Spleen (tissue), 11 donors: ENCODE results near the gene RYR3. TPM values are rescaled to one million over a fixed set of nuclear protein-coding genes. Genes with fewer than 3 reads are reported as not detected.

Source experiments
- DNase-seq: peaks from one replicate; pipeline ENCODE4 v3.0.0-alpha.2; 2020
- H3K27ac ChIP-seq, 8 donors: fragments of 200-600 bp; sonication (generic) in 7 of 8; 1 replicate in 4 of 8; 2 replicates in 4 of 8; pipeline versions ENCODE4 v1.5.0 to v1.8.0; 2016 to 2021; ENCODE audit warnings: inconsistent platforms in 4 of 8, mild to moderate bottlenecking in 4 of 8, moderate library complexity in 1 of 8
- H3K27me3 ChIP-seq, 7 donors: fragments of 200-600 bp; sonication (generic) in 6 of 7; replicated peaks in 1 of 7; 1 replicate in 4 of 7; 2 replicates in 3 of 7; pipeline versions ENCODE4 v1.5.0 to v1.8.0; 2016 to 2021; ENCODE audit warnings: inconsistent platforms in 3 of 7, mild to moderate bottlenecking in 1 of 7
- H3K36me3 ChIP-seq, 6 donors: fragments of 200-600 bp; sonication (generic) in 5 of 6; 1 replicate in 4 of 6; 2 replicates in 2 of 6; pipeline versions ENCODE4 v1.5.0 to v1.8.0; 2016 to 2021; ENCODE audit warnings: inconsistent platforms in 2 of 6
- H3K4me1 ChIP-seq, 6 donors: fragments of 200-600 bp; sonication (generic) in 5 of 6; 1 replicate in 3 of 6; 2 replicates in 3 of 6; pipeline versions ENCODE4 v1.5.0 to v1.8.0; 2016 to 2021; ENCODE audit warnings: inconsistent platforms in 3 of 6
- H3K4me3 ChIP-seq, 8 donors: fragments of 200-600 bp; sonication (generic) in 7 of 8; 1 replicate in 4 of 8; 2 replicates in 4 of 8; pipeline versions ENCODE4 v1.5.0 to v1.8.0; 2016 to 2021; ENCODE audit warnings: inconsistent platforms in 4 of 8, mild to moderate bottlenecking in 4 of 8, moderate library complexity in 2 of 8
- H3K9me3 ChIP-seq, 8 donors: fragments of 200-600 bp; sonication (generic) in 7 of 8; 1 replicate in 4 of 8; 2 replicates in 4 of 8; pipeline versions ENCODE4 v1.5.0 to v1.8.0; 2016 to 2021; ENCODE audit warnings: inconsistent platforms in 4 of 8
- CTCF ChIP-seq, 11 experiments: fragments of 200-600 bp in 7 of 11; fragments of 450-650 bp in 4 of 11; sonication (generic) in 4 of 11; IDR thresholded peaks in 8 of 11; conservative IDR thresholded peaks in 3 of 11; 1 replicate in 7 of 11; 2 replicates in 4 of 11; pipeline versions ENCODE4 v1.4.0 to v1.8.0; 2016 to 2021; ENCODE audit warnings: antibody characterized with exemption in 11 of 11, inconsistent platforms in 4 of 11, mild to moderate bottlenecking in 1 of 11
- POLR2A ChIP-seq, 3 donors: fragments of 450-650 bp; IDR thresholded peaks; one replicate each; pipeline ENCODE4 v1.5.1; 2017; ENCODE audit warnings: antibody characterized with exemption in 3 of 3, mild to moderate bottlenecking in 1 of 3
- POLR2AphosphoS5 ChIP-seq, 3 donors: sonication (generic); formaldehyde crosslinking; IDR thresholded peaks; one replicate each; pipeline ENCODE4 v1.5.1; 2017; ENCODE audit warnings: antibody characterized with exemption in 3 of 3
- WGBS, 5 donors: extraction: QIAGEN DNeasy Blood & Tissue Kit in 3 of 5; methylation state at CpG; one replicate each; pipeline versions ENCODE4 v1.1.5 to v1.1.7; 2013 to 2018; 5-methylcytosine and 5-hydroxymethylcytosine counted together
- intact Hi-C: fragments of 100-400 bp; cut with DNase I; formaldehyde crosslinking; loops from one replicate; pipeline ENCODE4 v1.15.0; 2023; ENCODE audit warnings: low total_unique reads
- polyA plus RNA-seq, 3 donors: library from polyadenylated mRNA; stranded (reverse); fragments of 200-250 nt; gene quantifications; one replicate each; pipeline ENCODE4 v1.2.1, GENCODE V29; 2013
- total RNA-seq, 7 donors: library from RNA; depleted of rRNA in 3 of 7; stranded (reverse); fragments of >200 nt in 3 of 7; fragmentation: NEBNext Ultra II Directional in 4 of 7; extraction: Animal tissue kit (Norgen Biotek cat#: 25700) in 4 of 7; gene quantifications; one replicate each; pipeline versions ENCODE4 v1.1.0 to v1.2.1, GENCODE V29; 2016 to 2021
- donor health status: healthy with polysubstance abuse.
- donor health status: DM: no; HTN: no; CAD: no; lungs with moderate emphysema.
- donor health status: DM: no; HTN: no; CAD: no.
- donor health status: Bipolar disorder and iron deficiency.
- donor health status: healthy.
- donor health status: DM: no; HTN: no; CAD: no.
- donor health status: DM: yes; HTN: yes; CAD: no.

RYR3 gene
- total and polyA plus RNA-seq, 10 donors, result 0.11 to 5.9 (median 1.3) TPM

DNA sequence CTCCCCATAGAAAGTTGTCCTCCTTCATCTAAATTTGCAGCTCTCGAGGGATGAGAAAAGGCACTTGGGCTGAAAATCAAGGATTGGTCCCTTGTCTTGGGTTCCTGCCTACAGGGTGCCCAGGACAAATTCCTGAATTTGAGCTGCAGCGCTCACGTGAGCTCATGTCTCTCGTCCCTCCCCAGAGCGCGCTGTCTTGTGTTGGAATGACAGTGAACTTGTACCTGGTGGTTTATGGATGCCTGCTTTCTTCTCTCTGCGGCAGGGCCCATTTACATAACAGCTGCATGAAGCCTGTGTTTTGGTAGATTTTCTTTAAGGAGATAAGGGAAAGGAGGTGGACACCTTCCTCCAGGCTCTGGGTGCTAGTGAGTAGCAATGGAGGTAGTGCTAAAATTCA, 4.3 kb downstream of the RYR3 start:
- intact Hi-C loops, result no loop called here
- TF ChIP-seq POLR2A (IDR thresholded peaks at IDR 0.05) (no peak), POLR2AphosphoS5 (IDR thresholded peaks at IDR 0.05) (no peak), CTCF (IDR thresholded peaks at IDR 0.05 in 8 of 11, conservative IDR thresholded peaks at IDR 0.05 in 3 of 11) (no peak)
- Histone ChIP-seq H3K9me3 (no peaks in the 10 kb centered on the region), H3K36me3 (no peaks in the 10 kb centered on the region), H3K27ac (no peak overlapping the region), H3K27me3 (peaks cover 0 to 61% (median 15%) of the 10 kb centered on the region in 7 donors), H3K4me3 (no peak overlapping the region), H3K4me1 (peaks cover 0 to 15% (median 10%) of the 10 kb centered on the region in 6 donors)
- WGBS, 5 donors, result 91 to 93% (median 92%) methylated on average over 7 of the region's 7 CpGs
- DNase-seq, result no peak

GRCh38 chr15:33317896-33318295, 7.1 kb downstream of the RYR3 start:
- no peak overlapping the region for H3K4me3 ChIP-seq
- H3K27ac ChIP-seq, result no peak overlapping the region
- H3K27me3 ChIP-seq, result peaks cover 0 to 34% (median 0%) of the 10 kb centered on the region in 7 donors
- no peak for DNase-seq
- no peaks in the 10 kb centered on the region for H3K9me3 ChIP-seq
- no peaks in the 10 kb centered on the region for H3K36me3 ChIP-seq
- intact Hi-C loops, result no loop called here
- no peaks in the 10 kb centered on the region for H3K4me1 ChIP-seq
- TF ChIP-seq POLR2A (IDR thresholded peaks at IDR 0.05) (no peak), POLR2AphosphoS5 (IDR thresholded peaks at IDR 0.05) (no peak), CTCF (IDR thresholded peaks at IDR 0.05 in 8 of 11, conservative IDR thresholded peaks at IDR 0.05 in 3 of 11) (no peak)

GRCh38 chr15:33320017-33320416, 9.2 kb downstream of the RYR3 start:
- intact Hi-C loops, result no loop called here
- Histone ChIP-seq H3K27ac (no peak overlapping the region), H3K4me1 (no peaks in the 10 kb centered on the region), H3K4me3 (no peak overlapping the region), H3K9me3 (no peaks in the 10 kb centered on the region), H3K27me3 (peaks cover 0 to 13% (median 0%) of the 10 kb centered on the region in 7 donors), H3K36me3 (no peaks in the 10 kb centered on the region)
- no peak for DNase-seq
- TF ChIP-seq POLR2A (IDR thresholded peaks at IDR 0.05) (no peak), POLR2AphosphoS5 (IDR thresholded peaks at IDR 0.05) (no peak), CTCF (IDR thresholded peaks at IDR 0.05 in 8 of 11, conservative IDR thresholded peaks at IDR 0.05 in 3 of 11) (no peak)
- WGBS, 5 donors, result 76 to 88% (median 81%) methylated on average over 1 of the region's 1 CpG

- TF ChIP-seq CTCF (IDR thresholded peaks at IDR 0.05 in 8 of 11, conservative IDR thresholded peaks at IDR 0.05 in 3 of 11), result no peak
- TF ChIP-seq POLR2A (IDR thresholded peaks at IDR 0.05), result no peak
- TF ChIP-seq POLR2AphosphoS5 (IDR thresholded peaks at IDR 0.05), result no peak
Observed at GRCh38 chr15:33322091-33322490, 11.3 kb downstream of the RYR3 start.

More at GRCh38 chr15:33322091-33322490, 11.3 kb downstream of the RYR3 start:
- WGBS, 5 donors, result 76 to 91% (median 84%) methylated on average over 6 of the region's 6 CpGs
- intact Hi-C loops, result no loop called here
- H3K4me3 ChIP-seq, result no peak overlapping the region
- peaks cover 0 to 4% (median 0%) of the 10 kb centered on the region in 7 donors for H3K27me3 ChIP-seq
- DNase-seq, result no peak
- H3K4me1 ChIP-seq, result no peaks in the 10 kb centered on the region
- no peak overlapping the region for H3K27ac ChIP-seq
- H3K9me3 ChIP-seq, result no peaks in the 10 kb centered on the region
- no peaks in the 10 kb centered on the region for H3K36me3 ChIP-seq
